SK-N-MC (cell line): ENCODE results near the gene BMP10.

Experiments used
- EZH2 ChIP-seq: fragments of 200-600 bp; sonication (generic); IDR thresholded peaks from one replicate; pipeline ENCODE4 v1.6.1; 2017; ENCODE audit warnings: antibody characterized with exemption
- FOXP2 ChIP-seq: optimal IDR thresholded peaks from 2 replicates; pipeline ENCODE3; 2011; ENCODE audit warnings: mild to moderate bottlenecking, moderate library complexity; ENCODE audit not compliant: insufficient read depth; ENCODE audit errors: extremely low read length, control extremely low read depth

DNA sequence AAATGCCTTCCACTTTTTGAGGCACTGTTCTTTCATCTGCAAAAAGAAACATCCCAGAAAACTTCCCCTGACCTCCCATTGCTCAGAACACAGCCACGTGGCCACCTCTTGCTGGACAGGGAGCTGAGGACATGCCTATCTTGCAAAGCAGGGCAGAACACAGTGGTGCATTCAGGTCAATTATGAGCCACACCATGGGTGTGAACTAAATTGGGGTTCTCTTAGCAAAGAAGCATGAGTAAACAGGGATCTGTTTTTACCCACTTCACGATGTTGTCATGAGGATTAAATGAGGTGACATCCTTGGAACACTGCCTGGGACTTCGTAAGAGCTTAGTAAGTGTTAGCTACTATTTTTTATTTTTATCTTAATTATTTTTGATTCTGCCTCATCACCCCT lies 25.1 kb downstream of the BMP10 start:
- TF ChIP-seq FOXP2 (no peak), EZH2 (no peak)
